ELF-1 (cell line): Measurements from ENCODE around the gene DAB1.

Experiments used
- DNase-seq: peaks from one replicate; pipeline ENCODE4 v3.0.0-alpha.2; 2016; ENCODE audit warnings: low read depth, low spot score

Gene DAB1

GRCh38 chr1:57319165-57319564 lies 104.7 kb downstream of the DAB1 start:
- DNase-seq = peak; percentile 45

DNA sequence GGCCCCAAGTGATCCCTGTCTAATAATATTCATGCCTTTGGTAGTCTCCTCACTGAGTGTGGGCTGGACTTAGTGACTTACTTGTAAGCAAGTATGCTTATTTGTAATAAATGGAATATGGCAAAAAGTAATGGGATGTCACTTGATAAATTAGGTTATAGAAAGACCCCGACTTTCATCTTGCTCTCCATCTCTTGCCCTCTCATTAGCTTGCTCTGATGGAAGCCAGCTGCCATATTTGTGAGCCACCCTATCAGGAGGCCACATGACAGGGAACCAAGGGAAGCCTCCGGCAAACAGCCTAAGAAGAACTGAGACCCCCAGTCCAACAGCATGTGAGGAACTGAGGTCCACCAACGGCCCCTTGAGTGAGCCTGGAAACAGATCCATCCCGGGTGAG lies 107.0 kb downstream of the DAB1 start:
- no peak for DNase-seq

DNA sequence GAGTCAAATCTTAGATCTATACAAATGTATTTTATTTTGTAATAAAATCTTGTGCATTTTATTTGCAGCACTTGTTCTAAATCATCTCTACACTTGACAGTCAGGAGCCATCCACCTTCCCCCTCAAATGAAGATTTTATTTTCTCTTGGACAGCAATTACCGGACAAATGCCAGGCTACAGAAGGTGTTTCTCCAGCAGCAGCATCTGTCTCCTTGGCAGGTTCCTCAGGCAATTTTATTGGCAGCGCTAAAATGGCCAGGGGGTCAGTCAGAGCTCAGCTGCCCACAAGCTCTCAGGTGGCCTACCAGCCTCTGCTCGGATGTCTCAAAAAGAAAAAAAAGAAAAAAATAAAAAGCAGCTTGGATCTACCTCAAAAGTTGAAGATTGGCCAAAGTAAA lies 107.6 kb downstream of the DAB1 start:
- no peak for DNase-seq

GRCh38 chr1:57312869-57313268 lies 111.0 kb downstream of the DAB1 start:
- no peak for DNase-seq

DNA sequence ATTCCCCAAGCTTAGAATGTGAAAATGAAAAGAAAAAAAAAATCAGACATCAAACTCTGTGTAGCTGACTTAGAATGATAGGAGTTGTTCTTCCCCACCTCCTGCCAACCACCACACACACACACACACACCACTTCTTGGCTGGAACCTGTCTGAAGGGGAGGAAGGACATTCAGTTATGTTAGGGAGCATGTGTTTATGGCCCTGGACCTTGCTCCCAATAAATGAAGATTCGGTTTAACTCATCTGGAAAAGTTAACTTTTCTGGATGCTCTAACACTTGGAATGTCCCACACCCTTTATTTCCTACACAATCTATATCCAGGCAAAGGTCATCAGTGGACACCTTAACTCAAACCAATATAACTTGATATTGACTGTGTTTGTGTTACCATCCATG lies 112.4 kb downstream of the DAB1 start:
- DNase-seq = no peak

GRCh38 chr1:57311006-57311405 lies 112.9 kb downstream of the DAB1 start:
- DNase-seq = no peak

- DNase-seq = no peak
These were observed 114.2 kb downstream of the DAB1 start for GRCh38 chr1:57309630-57310029.

DNA sequence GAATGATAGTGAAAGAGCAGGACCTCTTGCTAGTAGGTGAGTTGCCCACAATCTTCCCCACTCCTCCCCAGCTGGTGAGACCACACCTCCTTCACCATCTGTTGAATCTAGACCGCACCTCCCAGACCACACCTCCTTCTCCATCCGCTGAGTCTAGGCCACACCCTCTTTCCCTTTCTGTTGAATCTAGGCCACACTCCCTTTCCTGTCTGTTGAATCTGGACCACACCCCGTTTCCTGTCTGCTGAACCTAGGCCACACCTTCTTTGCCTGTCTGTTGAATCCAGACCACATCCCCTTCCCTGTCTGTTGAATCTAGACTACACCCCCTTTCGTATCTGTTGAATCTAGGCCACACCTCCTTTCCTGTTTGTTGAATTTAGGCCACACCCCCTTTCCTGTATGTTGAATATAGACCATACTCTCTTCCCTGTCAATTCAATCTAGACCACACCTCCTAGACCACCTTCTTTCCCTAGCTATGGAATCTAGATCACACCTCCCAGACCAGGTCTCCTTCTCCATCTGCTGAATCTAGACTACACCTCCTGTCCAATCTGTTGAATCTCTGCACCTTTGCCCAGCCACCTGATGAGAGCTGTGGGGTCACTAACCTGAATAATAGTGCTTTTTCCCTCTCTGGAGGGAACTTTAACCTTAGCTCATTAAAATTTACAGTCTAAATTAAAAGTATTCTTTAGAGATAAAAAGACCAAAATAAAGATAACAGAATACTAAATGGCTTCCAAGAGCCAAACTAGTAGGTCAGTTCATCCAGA lies 116.3 kb downstream of the DAB1 start:
- peak; percentile 75 for DNase-seq

- DNase-seq = no peak
These were observed 119.3 kb downstream of the DAB1 start for GRCh38 chr1:57304591-57304990.

DNA sequence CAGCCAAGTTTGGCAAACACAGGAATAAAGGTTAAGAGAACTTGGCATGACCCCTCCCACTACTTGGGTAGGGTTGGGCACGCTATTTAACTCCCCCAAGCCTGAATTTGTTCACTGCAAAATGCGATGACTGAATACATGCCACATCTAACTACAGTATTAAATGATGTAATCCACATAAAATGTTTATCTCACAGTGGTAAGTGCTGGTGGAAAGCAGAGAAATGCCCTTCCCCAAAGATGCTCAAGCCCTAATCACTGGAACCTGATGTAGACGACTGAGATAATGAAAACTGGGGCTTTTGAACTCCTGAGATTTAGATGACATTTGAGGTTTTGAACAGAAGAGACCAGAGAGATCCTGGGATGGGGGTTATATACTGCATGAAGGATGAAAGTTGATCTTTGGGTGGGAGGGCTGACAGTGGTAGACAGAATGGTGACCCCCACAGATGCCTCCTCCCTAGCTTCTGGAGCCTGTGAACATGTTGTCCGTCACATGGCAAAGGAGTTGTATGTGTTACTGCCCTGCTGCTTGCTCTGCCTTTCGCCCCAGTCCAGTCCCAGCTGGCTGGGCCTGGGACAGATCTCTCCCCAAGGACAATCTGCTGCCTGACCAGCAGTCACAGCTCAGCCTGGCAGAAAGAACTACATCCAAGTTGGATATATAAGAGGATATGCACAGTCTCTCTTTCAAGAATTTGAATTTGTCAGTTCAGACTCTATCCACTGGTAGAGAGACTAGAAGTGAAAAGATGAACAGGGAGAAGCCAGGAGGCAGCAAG lies 120.9 kb downstream of the DAB1 start:
- DNase-seq = no peak

DNA sequence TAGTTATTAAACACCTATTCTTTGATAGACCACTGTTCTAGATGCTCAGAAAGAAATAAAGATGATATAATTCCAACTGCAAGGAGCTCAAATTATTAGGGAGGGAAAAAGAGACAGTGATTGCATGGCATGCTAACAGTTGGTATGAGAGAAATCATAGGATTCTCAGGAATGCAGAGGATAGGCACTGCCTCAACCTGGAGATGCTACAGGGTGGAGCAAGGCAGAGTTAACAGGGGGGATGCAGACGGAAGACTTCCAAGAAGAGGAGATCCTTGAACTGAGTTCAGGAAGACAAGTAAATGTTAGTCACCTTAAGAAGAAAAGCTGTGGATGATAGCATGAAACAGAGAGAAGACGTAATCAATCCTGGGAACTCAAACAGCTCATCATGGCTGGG lies 123.7 kb downstream of the DAB1 start:
- no peak for DNase-seq

DNA sequence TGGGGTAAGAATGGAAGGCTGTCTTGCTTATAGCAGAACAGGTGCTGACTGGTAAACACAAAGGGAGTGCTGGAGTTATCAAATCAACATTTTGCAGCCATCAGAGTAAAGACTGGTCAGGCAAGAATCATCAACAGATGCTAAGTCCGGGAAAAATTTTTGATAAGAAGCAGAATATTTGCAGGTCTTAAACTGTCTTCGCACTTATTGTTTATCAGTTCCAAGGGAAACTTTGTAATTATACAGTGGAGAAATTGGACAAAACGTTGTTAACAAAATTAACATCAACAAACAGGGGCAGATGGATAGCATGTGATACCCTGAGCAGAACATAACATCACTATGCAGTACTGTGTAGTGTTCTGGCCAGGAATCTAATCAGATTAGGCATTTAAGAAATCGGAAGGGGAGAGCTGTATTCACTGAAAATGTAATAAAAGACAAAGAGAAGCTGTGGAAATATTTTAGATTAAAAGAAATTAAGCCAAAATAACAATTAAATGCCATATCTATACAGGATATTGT lies 127.1 kb downstream of the DAB1 start:
- no peak for DNase-seq

- no peak for DNase-seq
These were observed 128.5 kb downstream of the DAB1 start for GRCh38 chr1:57295326-57295725.

- no peak for DNase-seq
These were observed 129.7 kb downstream of the DAB1 start for GRCh38 chr1:57294177-57294576.

DNA sequence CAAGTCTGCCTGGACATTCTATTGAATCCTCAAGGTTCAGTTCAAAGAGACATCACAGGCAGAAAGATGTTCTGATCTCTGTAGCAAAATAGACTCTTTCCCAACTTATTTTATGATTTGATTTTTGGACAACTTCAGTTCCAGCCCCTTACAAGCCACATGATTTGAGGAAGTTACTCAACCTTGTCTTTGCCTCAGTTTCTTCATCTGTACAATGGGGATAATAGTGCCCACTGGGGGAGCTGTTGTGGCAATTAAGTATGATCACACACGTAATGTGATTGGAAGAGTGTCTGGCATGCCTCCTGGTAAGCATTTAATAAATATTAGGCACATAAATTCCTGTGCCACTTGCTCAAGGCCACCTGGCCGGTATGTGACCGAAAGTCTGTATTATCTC lies 130.6 kb downstream of the DAB1 start:
- no peak for DNase-seq

DNA sequence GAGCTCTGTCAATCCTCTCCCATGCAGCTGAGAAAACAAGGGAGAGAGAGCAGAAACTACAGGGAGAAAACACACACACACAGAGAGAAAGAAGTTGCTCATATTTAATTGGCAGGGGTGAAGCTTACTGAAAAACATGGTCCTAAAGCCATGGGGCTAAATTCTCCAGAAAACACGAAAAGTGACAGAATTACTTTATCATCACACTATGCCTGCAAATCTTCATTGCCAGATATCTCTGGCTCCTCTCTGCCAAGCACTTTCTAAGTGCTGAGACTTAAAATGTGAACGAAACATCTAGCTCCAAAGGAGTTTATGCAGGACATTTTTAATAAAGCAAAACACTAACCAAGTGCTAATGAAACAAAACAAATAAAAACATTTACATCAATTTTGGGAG lies 134.1 kb downstream of the DAB1 start:
- no peak for DNase-seq

DNA sequence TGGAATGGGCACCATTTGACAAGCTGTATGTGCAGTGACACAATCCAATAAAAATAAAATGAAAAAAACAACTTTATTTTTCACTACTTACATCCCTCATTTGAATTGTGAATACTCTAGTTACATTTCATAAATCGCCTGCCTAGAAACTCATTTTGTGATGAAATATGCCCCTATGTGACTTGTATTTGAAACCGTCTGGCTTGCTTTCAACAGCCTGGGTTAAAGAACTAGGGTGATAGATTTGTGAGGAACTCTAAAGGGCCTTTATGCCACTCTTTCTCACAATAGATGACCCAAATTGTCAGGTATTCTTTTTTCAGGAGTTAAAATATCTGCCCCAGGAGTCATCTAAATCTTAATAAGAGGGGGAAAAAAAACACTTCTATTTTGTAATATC lies 137.9 kb downstream of the DAB1 start:
- no peak for DNase-seq

DNA sequence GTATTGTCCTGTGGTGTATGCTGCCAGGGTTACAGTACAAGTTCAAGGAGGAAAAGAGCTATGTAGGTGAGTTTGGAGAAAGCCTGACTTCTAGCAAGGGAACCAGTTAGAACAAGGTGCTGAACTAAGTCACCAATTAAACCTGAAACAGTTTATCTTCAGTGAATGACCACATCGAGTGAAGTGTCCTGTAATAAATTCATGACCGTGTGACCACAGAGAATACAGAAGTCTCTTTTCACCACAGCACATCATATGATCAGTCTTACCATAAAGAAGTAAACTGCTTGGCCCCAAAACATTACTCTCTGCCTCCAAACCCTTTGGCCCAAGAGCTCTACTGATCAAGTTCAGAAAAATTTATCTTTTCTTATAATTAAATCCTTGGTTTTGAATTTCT lies 141.4 kb downstream of the DAB1 start:
- DNase-seq = no peak

DNA sequence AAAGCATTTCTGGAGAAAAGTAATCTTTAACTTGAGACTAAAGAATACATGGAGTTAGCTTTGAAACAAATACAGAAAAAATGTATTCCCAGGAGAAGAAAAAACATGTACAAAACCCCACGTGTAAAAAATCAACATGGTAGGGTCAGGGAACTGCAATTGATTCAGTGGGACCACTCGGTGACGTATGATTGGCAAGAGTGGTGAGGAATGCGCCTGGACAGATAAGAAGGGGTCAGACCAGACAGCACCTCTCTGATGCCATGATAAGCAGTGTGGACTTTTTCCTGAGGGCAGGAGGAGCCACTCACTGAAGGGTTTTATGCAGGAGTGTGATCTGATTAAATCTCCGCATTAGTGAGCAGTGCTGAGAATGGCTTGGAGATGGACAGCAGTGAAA lies 142.5 kb downstream of the DAB1 start:
- DNase-seq = peak; percentile 27

GRCh38 chr1:57279909-57280666 lies 143.8 kb downstream of the DAB1 start:
- DNase-seq = no peak

GRCh38 chr1:57278558-57278957 lies 145.3 kb downstream of the DAB1 start:
- no peak for DNase-seq

- no peak for DNase-seq
These were observed 146.2 kb downstream of the DAB1 start for GRCh38 chr1:57277681-57278080.
